Caco-2 (cell line): ENCODE results near the gene SLC25A27. TPM values are rescaled to one million over a fixed set of nuclear protein-coding genes. Genes with fewer than 3 reads are reported as not detected.

Experiments used
- BruUV-seq: library from RNA; stranded (reverse); fragments of 400-500 nt; replicated peaks from 2 replicates; lab custom pipeline; 2021; lab: Mats Ljungman, UMichigan
- CTCF ChIA-PET: fragments of 300-600 bp; sonication (Branson Sonifier 250); formaldehyde crosslinking; loops from one replicate; lab custom pipeline; 2022; ENCODE audit warnings: antibody characterized with exemption; lab: Charles Lee
- POLR2A ChIA-PET: fragments of 300-600 bp; sonication (Branson Sonifier 250); formaldehyde crosslinking; loops from one replicate; lab custom pipeline; 2022; ENCODE audit warnings: antibody characterized with exemption; lab: Charles Lee
- DNase-seq, 2 experiments: peaks; one replicate each; pipeline versions ENCODE4 v3.0.0 to v3.0.0-alpha.2; 2020 to 2022
- H3K27me3 ChIP-seq: replicated peaks from 2 replicates; pipeline ENCODE4 v1.6.0; 2011; ENCODE audit warnings: low read length; ENCODE audit not compliant: control insufficient read depth, insufficient read depth
- H3K36me3 ChIP-seq: 2 replicates; pipeline ENCODE4 v1.5.1; 2011; ENCODE audit warnings: low read length; ENCODE audit not compliant: control insufficient read depth, insufficient read depth
- H3K4me1 ChIP-seq: fragments of 250-450 bp; sonication (Bioruptor Pico); 2 replicates; pipeline ENCODE4 v1.5.1; 2020; ENCODE audit warnings: mild to moderate bottlenecking
- H3K4me3 ChIP-seq: 2 replicates; pipeline ENCODE4 v1.5.1; 2011; ENCODE audit warnings: low read depth, mild to moderate bottlenecking, control low read depth, low read length
- H3K9me3 ChIP-seq: fragments of 250-450 bp; sonication (Bioruptor Pico); 2 replicates; pipeline ENCODE4 v1.5.1; 2020; ENCODE audit warnings: mild to moderate bottlenecking, moderate library complexity
- H3K27ac Mint-ChIP-seq: one replicate; pipeline ENCODE4 v1.8.0; 2022; ENCODE audit warnings: mixed read lengths; ENCODE audit not compliant: unreplicated experiment
- H3K27me3 Mint-ChIP-seq: one replicate; pipeline ENCODE4 v1.8.0; 2022; ENCODE audit warnings: mixed read lengths; ENCODE audit not compliant: insufficient read depth, unreplicated experiment
- H3K36me3 Mint-ChIP-seq: one replicate; pipeline ENCODE4 v1.8.0; 2022; ENCODE audit warnings: mild to moderate bottlenecking, mixed read lengths; ENCODE audit not compliant: insufficient read depth, unreplicated experiment
- H3K4me1 Mint-ChIP-seq: one replicate; pipeline ENCODE4 v1.8.0; 2022; ENCODE audit warnings: low read depth, mixed read lengths; ENCODE audit not compliant: unreplicated experiment
- H3K4me3 Mint-ChIP-seq: one replicate; pipeline ENCODE4 v1.8.0; 2022; ENCODE audit warnings: mild to moderate bottlenecking, moderate library complexity, mixed read lengths; ENCODE audit not compliant: unreplicated experiment
- H3K9me3 Mint-ChIP-seq: one replicate; pipeline ENCODE4 v1.8.0; 2022; ENCODE audit warnings: mixed read lengths; ENCODE audit not compliant: unreplicated experiment
- intact Hi-C: fragments of 100-400 bp; cut with micrococcal nuclease; formaldehyde crosslinking; loops from one replicate; pipeline ENCODE4 v1.10.0; 2022; ENCODE audit not compliant: unreplicated experiment
- total RNA-seq: library from RNA; stranded (reverse); gene quantifications from 2 replicates; pipeline ENCODE4 v1.2.3, GENCODE V29; 2022
- TF ChIP-seq, protein P1 (sequence below), 2 experiments: fragments of 200-600 bp in 1 of 2; IDR thresholded peaks; 1 replicate in 1 of 2; 2 replicates in 1 of 2; pipeline versions ENCODE4 v1.5.1 to v1.8.0; 2011 to 2022; ENCODE audit warnings: antibody characterized with exemption in 1 of 2, control low read depth in 1 of 2, inconsistent platforms in 1 of 2, low read depth in 1 of 2, low read length in 1 of 2, mild to moderate bottlenecking in 1 of 2, moderate library complexity in 1 of 2; ENCODE audit not compliant: insufficient read depth in 1 of 2, severe bottlenecking in 1 of 2, unreplicated experiment in 1 of 2

SLC25A27 gene
- total RNA-seq, 1 experiment from 2014 or later = 0.64 TPM

DNA sequence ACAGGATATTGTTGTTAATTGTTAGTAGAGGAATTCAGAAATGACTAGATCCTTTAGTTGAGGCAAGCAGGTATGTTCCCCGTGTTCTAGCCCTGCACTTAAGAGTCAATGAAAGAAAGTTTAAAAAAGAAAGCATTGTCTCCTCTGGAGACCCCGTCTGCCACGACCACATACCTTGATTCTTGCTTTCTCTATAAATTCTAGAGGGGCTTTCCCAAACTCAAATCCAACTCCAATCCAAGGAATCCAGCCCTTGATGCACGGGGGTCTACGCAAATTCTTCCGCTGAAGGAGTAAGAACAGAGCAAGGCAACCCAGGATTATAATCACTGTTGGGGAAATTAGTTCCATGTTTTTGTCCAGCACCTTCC is 558 bp upstream of the SLC25A27 start:
- peaks cover 17% of the 10 kb centered on the region for H3K27me3 Mint-ChIP-seq
- no peaks in the 10 kb centered on the region for H3K36me3 Mint-ChIP-seq
- H3K4me1 Mint-ChIP-seq = peaks cover 5% of the 10 kb centered on the region
- intact Hi-C loops = loop anchor here (5.0 kb wide), 1 partner anchor 130 kb away; no protein-coding TSS in a partner anchor
- no peak for DNase-seq
- peaks cover 7% of the 10 kb centered on the region; the same call in 1 of the 2 replicates for H3K4me1 ChIP-seq
- H3K9me3 Mint-ChIP-seq = no peaks in the 10 kb centered on the region
- TF ChIP-seq, protein P1, sequence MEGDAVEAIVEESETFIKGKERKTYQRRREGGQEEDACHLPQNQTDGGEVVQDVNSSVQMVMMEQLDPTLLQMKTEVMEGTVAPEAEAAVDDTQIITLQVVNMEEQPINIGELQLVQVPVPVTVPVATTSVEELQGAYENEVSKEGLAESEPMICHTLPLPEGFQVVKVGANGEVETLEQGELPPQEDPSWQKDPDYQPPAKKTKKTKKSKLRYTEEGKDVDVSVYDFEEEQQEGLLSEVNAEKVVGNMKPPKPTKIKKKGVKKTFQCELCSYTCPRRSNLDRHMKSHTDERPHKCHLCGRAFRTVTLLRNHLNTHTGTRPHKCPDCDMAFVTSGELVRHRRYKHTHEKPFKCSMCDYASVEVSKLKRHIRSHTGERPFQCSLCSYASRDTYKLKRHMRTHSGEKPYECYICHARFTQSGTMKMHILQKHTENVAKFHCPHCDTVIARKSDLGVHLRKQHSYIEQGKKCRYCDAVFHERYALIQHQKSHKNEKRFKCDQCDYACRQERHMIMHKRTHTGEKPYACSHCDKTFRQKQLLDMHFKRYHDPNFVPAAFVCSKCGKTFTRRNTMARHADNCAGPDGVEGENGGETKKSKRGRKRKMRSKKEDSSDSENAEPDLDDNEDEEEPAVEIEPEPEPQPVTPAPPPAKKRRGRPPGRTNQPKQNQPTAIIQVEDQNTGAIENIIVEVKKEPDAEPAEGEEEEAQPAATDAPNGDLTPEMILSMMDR (IDR thresholded peaks at IDR 0.05; ENCODE audit: insufficient read depth in 1 of 2, low read depth in 1 of 2, low read length in 1 of 2, severe bottlenecking in 1 of 2, unreplicated experiment in 1 of 2) = no peak
- ChIA-PET CTCF (no interaction called here), POLR2A (no interaction called here)
- H3K27ac Mint-ChIP-seq = peak overlapping the region; percentile 64
- H3K36me3 ChIP-seq = no peaks in the 10 kb centered on the region
- no peaks in the 10 kb centered on the region for H3K9me3 ChIP-seq
- H3K27me3 ChIP-seq = no peaks in the 10 kb centered on the region
- no TSS peak for BruUV-seq
- peak overlapping the region; percentile 78 for H3K4me3 ChIP-seq
- H3K4me3 Mint-ChIP-seq = peak overlapping the region; percentile 88

DNA sequence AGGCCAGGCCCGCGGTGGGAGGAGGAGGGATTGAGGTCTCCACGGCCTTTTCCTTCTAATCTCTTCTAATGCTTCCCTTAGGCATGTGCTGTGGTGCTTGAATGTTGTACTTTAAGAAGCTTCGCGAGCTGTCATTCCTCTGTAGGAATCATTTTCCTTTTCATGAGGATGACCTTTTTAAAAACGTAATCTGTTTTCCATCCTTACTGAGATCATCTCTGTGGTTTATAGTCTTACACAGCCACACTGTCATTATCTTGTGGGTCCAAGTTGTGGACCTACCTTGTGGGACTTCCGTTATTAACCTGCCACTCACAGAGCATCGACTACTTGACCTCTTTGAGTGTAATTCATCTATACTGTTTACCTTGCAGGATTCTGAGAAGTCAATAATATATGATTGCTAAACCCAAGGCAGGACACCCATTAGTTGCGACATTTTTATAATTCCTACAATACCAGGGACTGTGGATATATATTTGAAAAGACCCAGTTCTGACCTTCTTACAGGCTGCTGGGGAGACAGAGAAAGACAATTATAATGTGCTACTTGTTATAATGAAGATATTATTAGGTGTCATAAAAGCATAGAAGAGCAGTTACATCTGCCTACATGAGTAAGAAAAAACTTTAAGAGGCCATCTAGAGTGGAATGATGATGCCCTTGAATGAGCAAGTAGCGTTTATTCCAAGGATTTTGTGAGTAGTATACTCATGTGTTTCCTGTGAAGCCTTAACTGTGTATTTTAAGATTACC is 842 bp downstream of the SLC25A27 start:
- peaks cover 5% of the 10 kb centered on the region for H3K4me1 Mint-ChIP-seq
- H3K9me3 Mint-ChIP-seq = no peaks in the 10 kb centered on the region
- DNase-seq = no peak
- ChIA-PET POLR2A (no interaction called here), CTCF (no interaction called here)
- Histone ChIP-seq H3K4me1 (peaks cover 7% of the 10 kb centered on the region; the same call in 1 of the 2 replicates), H3K4me3 (peak overlapping the region; percentile 78), H3K9me3 (no peaks in the 10 kb centered on the region), H3K27me3 (no peaks in the 10 kb centered on the region), H3K36me3 (no peaks in the 10 kb centered on the region)
- intact Hi-C loops = loop anchor here (5.0 kb wide), 1 partner anchor 129 kb away; no protein-coding TSS in a partner anchor
- H3K4me3 Mint-ChIP-seq = peak overlapping the region; percentile 88
- H3K27me3 Mint-ChIP-seq = peaks cover 20% of the 10 kb centered on the region
- TF ChIP-seq, protein P1 (IDR thresholded peaks at IDR 0.05; ENCODE audit: insufficient read depth in 1 of 2, low read depth in 1 of 2, low read length in 1 of 2, severe bottlenecking in 1 of 2, unreplicated experiment in 1 of 2) = no peak
- H3K27ac Mint-ChIP-seq = no peak overlapping the region
- BruUV-seq = no TSS peak
- no peaks in the 10 kb centered on the region for H3K36me3 Mint-ChIP-seq

DNA sequence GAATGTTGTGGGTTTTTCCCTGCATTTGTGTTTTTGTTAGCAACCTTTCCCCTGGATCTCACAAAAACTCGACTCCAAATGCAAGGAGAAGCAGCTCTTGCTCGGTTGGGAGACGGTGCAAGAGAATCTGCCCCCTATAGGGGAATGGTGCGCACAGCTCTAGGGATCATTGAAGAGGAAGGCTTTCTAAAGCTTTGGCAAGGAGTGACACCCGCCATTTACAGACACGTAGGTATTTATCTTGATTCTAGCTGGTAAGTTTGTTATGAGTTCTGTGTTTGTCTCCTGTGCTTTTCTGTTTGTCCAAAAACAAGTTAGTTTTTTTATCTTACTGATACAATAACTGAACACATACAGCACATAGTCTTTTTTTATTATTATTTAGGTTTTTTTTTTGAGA is 3.0 kb downstream of the SLC25A27 start:
- peak in 1 of 2 experiments; percentile 30 for DNase-seq
- POLR2A ChIA-PET = no interaction called here
- Histone ChIP-seq H3K4me1 (peaks cover 7% of the 10 kb centered on the region; the same call in 1 of the 2 replicates), H3K36me3 (no peaks in the 10 kb centered on the region), H3K9me3 (no peaks in the 10 kb centered on the region), H3K27me3 (no peaks in the 10 kb centered on the region), H3K4me3 (no peak overlapping the region)
- Mint-ChIP-seq H3K9me3 (no peaks in the 10 kb centered on the region), H3K36me3 (no peaks in the 10 kb centered on the region), H3K27ac (no peak overlapping the region), H3K4me1 (peaks cover 5% of the 10 kb centered on the region), H3K27me3 (peaks cover 20% of the 10 kb centered on the region), H3K4me3 (no peak overlapping the region)
- no TSS peak for BruUV-seq
- CTCF ChIA-PET = no interaction called here
- intact Hi-C loops = no loop called here
- TF ChIP-seq, protein P1 (IDR thresholded peaks at IDR 0.05; ENCODE audit: insufficient read depth in 1 of 2, low read depth in 1 of 2, low read length in 1 of 2, severe bottlenecking in 1 of 2, unreplicated experiment in 1 of 2) = peak in 1 of 2 experiments; percentile 14
